AG08395 (cell line): ENCODE measurements around the gene NAXD.
"Not testable (repeated sequence)": the region's sequence is repeated elsewhere in the genome, so short reads cannot be mapped to it uniquely, and the experiment has no call there.

ENCODE experiments used
- DNase-seq: peaks from one replicate; pipeline ENCODE4 v3.0.0; 2012; ENCODE audit warnings: mixed read lengths, low spot score

The NAXD gene

DNA sequence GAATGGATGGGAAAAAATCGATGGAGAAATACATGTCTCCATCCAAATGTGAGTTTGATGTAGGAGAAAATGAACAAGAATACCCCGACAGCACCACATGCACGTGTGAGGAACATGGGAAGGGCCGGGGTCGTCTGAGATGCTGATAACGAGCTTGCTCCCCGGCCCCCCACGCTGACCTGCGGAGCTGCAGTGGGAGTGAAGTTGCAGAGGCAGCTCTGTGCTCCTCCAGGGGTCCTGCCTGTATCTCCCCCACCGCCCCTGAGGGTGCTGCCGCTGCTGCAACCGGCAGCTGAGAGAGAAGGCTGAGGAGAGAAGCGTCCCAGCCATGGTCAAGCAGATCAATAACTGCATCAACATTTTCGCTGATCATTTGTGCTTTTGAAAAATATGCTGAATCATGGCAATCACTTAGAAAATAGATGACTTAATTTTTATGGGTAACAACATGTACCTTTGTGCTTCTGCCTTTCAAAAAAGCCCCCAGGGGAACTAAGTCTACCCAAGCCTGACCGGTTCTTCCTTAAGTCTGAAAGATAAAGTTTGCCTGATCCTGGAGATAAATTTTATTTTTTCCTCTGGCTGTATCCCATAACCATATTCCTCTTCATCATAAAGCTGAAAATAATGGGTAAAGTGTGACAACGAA is 18.2 kb upstream of the NAXD start:
- no peak for DNase-seq

DNA sequence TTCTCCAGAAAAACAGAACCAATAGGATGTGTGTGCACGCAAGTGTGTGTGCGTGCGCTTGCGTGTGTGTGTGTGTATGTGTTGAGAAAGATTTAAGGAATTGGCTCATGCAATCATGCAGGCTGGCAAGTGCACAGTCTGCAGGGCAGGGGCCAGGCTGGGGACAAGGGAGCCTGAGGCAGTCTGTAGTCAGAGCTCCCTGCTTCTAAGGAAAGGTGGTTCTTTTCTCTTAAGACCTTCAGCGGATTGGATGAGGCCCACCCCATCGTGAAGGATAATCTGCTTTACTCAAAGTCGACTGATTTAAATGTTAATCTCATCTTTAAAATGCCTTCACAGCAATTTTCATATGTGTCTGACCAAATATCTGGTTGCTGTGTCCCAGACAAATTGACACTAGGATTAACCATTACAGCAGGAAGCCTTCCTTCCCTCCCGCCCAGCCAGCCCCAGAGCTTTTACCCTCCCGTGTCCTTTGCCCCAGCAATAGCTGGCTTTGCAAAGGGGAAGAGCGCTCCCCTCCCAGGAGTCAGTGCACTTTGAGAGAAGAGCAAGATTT is 15.0 kb upstream of the NAXD start:
- no peak for DNase-seq

DNA sequence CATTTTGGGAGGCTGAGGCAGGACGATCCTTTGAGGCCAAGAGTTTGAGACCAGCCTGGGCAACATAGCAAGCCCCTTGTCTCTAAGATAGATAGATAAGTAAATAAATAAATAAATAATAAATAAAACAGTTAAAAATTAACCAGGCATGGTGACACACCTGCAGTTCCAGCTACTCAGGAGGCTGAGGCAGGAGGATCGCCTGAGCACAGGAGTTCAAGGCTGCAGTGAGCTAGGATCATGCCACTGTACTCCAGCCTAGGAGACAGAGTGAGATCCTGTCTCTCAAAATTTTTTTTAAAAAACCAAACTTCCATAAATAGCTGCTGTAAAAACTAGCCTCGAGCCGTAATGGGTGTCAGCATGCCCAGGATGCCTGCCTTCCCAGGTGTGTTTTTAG is 14.4 kb upstream of the NAXD start:
- DNase-seq, result no peak

DNA sequence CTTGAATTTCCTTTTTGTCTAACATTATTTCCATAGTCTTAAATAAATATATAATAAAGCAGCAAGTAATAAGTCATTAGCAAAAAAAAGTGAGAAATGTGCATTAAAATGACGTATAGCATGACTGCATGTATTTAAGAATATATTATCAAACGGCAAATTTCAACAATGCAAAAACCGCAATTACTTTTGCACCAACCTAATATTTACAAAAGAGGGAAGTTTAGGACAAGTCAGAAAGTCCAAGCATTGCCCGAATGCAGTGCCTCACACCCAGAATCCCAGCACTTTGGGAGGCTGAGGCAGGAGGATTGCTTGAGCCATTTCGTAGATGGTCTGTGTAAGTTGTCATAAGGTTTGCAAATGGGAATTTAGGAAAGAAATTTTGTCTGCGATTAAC is 10.2 kb upstream of the NAXD start:
- DNase-seq, result no peak

DNA sequence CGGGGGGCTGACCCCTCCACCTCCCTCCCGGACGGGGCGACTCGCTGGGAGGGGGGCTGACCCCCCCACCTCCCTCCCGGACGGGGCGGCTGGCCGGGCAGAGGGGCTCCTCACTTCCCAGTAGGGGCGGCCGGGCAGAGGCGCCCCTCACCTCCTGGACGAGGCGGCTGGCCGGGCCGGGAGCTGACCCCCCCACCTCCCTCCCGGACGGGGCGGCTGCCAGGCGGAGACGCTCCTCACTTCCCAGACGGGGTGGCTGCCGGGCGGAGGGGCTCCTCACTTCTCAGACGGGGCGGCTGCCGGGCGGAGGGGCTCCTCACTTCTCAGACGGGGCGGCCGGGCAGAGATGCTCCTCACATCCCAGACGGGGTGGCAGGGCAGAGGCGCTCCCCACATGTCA is 9.1 kb upstream of the NAXD start:
- not testable (repeated sequence) for DNase-seq

DNA sequence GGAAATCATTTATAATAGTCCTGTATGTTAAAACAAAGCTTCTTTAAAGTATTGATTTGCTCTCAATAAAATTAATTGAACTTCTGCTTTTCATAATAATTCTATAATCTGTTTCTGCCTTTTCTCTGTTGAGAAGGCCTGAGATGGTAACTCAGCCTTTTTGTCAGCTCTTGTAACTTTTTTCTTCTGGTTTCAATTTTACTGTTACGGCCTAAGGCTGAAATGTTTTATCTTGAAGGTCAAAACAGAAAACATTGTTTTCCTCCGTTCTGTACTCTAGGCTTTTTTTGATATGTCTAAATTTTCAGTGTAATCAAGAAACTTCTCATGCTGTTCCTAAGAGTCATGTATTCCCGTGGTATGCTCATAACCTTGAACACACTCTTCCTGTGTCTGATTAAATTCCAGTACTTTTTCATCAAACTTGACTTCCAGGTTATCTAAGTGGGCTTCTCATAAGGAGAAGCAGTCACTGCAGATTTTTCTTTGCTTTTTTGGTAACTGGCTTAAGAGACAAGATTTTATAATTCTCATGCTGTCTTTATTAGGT is 7.6 kb upstream of the NAXD start:
- no peak for DNase-seq

DNA sequence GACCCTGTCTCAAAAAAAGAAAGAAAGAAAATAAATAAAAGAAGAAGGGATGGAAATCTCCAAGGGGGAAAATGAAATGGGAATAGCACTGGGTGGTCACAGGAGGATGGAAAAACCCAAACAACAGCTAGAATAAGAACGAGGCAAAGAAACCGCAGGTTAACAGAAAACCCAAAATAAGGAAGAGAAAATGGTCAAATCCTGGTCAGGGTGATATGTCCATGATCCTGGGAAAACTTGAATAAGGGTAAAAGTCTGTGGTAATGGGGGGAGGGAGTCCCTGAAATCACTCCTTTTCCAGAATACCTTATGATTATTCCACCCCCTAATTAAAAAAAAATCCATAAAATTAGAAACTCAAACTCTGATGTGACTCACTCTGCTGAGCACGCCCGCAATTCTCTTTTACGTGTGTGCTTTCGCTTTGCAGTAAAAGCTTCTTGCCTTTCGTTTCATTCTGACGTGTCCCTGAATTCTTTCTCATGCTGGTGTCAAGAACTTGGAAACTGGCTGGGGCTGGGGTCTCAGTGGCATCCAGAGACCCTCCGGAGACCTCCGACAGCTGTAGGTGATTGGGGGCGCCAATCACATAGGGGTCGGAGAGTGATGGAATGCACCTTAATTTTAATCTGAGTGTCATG is 4.3 kb upstream of the NAXD start:
- DNase-seq, result no peak

DNA sequence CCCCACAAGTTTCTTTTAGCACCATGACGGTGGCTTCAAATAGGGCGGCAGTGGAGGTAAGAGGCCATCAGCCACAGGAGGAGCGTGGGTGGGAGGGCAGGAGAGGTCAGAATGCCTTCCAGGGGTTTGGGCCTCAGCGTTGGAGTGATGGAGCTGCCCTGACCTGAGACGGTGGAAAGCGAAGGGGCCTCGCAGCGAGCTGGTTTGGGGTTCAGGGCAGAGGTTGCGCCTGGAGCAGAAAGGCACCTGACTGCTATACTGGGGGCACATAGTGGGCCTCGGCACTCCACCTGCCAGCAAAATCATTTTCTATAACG is 382 bp upstream of the NAXD start:
- DNase-seq, result no peak

DNA sequence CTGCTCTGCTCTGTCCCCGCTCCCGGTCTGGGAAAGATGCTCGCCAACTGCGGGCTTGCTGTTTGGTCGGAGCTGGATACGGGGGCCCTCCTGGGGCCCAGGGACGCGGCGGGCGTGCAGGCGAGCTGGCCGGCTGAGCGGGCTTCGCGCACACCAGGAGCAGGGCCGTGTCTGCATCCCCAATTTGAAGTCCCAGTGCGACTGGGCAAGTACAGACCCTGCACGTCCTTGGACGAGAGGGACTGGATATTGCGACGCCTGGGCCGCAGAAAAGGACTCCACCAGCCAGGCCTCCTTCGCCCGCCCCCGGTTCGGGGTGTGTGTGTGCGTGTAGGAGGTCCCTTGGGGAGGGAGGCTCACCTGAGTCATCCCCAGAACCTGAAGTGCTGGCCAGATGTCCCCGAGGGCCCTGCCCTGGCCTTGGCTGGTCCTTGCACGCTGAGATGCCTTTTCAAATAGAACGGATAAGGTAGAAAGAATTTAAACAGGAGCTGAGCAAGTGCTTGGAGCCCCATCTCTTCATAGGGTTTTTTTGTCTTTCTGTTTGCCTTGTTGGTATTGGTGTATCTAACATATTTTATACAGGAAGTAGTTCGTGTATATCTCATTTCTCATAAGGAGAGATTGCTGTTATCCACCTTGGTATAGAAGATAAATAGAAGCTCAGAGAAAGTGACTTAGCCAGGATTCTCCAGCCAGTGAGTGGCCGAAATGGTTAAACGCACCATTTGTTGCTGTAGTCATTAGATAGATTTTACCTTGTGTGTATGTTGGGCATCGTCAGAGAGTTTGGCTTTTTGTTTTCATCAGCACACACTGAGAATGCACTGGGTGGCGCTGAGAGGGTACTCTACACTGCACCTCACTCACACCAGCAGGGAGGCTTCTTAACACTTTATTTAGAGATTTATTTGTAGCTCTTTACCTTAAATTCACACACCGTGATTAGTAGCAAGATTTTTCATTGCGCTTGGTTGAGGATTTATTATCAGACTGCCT is 1.1 kb downstream of the NAXD start:
- DNase-seq, result peak; percentile 75

DNA sequence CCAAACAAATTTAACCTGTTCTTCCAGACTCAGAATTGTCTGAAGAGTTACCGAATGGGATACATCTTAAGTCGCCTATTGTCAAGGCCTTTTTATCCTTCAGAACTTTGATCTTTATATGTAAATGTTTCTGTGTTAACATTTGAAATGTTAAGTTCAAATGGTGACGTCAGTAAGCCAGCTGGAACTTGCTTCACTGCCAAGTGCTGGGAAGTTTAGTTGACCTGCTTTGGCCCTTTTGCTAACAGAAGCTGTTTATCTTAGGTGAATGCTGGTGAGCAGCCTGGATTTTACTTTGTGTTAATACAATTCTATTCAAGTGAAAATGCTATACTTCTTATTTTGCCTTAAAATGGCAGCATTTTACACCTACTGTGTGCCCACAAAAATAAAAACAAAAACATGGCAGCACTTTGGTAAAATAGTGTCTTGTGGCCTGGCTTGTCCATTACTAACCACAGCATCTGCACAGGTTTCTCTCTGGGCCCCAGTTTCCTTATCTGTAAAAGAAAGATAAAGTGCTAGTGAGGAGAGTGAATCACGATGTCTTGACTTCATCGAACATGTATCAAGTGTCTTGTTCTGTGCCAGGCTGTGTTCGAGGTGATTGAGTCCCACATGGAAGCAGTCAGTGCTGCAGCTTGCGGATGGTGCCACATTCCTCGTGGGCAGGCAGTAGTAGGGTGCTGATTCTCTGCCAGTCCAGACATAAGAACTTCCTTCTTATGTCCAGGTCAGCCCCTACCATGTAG is 2.2 kb downstream of the NAXD start:
- DNase-seq, result peak; percentile 44

DNA sequence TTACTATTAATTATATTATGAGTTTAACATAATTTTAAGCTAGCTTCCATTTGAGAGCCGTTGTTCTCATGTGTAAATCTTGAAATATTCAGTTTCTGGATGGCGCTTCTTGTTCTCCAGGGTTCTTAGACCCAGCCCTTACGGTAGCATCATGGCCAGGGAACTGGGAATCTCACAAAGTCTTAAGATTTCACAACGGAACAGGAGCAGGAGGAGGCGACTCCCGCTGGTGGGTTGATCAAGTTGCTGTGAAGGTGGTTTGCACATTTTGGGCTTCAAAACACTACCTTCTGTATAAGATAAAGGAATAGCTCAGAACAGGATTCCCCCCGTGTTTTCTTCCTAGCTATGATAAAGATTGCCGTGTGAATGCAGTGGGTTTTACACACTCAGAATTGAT is 2.8 kb downstream of the NAXD start:
- no peak for DNase-seq

DNA sequence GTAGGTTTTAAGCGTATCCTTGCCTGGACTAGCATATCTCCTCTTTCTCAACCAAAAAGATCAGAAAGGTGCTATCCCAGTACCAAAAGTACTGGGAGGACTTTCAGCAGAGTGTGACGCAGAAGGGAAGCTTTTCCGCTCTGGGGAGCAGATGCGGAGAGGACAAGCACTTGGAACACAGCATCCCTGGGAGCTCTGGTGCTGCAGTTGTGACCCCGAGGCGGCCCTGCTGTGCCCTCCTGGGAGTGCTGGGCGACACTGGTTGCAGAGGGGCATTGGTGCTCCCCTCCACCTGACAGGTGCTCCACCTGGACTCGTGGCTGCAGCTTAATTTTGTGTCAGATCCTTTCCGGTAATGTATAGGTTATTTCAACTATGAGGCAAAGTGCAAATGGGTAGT is 3.4 kb downstream of the NAXD start:
- DNase-seq, result no peak

DNA sequence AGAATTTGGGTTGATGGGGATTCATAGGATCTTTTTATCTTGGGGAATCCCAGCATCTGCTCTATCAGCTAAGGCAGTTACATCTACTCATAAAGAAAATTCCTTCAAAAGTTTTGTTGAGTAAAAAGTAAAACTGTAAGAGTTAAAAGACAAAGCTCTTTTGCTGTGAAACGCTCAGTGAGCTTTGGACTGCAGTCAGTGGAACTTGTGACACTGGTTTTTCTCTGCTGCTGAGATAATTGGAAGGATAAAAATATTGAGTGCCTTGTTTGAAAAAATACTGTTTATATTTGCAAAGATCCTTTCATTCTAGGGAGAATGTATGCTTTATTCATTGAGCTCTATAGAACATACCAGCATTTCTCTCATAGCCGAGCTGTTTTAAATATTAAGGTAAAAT is 5.3 kb downstream of the NAXD start:
- no peak for DNase-seq

DNA sequence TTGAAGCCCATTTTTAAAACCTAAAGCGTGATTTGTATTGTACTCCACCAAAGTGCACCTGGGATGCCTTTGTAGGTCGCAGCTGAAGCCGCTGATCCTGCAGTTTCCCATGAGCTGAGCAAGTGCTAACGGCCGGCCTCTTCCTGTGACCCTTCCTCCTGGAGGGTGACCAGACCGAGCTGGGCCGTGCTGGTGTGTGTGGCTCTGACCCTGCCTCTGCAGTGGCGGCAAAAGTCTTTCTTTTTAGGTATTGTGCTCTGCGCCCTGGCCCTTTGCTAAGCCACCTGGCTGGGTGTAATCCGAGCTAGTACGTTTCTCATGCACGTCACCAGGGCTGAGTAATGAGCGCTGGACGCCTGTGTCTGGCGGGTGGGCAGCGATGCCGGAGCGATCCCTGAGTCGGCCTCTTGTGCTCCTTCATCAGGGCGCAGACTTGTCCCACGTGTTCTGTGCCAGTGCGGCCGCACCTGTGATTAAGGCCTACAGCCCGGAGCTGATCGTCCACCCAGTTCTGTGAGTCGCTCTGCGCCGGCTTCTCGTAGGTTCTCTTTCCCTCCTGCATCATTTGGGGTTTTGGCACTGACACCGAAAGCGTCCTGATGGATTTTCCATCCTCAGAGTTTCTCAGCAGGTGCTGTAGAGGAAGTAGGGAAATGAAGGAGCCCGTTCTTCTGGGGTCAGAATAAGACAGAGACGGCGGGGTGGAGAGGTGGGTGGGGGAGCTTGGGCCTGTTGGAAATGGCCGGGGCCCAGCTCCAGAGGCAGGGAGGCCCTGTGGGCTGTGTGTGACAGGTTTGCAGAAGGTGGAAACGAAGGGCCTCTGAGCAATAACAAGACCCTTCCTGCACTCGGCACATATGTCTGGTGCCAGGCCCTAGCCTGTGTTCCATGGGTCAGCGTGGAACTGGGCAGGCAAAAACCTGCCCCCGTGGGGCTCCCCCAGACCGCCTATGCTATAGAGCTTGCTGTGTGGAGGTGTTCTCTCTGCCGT is 9.7 kb downstream of the NAXD start:
- no peak for DNase-seq

DNA sequence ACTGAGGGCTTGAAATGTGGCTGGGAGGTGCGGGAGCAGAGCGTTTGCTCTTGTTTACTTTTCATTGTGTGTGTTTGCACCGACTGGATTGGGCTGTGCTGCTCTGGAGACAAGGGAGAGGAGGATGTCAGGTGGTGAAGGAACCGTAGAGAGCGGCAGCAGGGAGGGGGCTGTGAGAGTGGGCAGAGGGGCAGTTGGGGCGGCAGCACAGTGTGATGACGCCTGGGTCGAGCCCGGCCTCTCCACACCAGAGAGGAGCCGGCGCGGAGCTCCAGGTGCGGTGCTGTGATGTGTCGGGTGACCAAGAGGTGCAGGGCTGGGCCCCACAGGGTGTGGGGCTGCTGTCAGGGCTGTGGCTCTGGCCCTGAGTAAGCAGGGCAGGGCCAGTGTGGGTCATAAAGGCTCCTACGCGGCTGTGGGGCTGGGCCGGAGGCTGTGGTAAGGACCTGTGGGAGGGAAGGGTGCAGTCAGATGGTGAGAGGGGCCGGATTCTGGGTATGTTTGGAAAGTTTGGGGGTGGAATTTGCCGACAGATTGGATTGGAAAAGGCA is 10.5 kb downstream of the NAXD start:
- DNase-seq, result no peak

DNA sequence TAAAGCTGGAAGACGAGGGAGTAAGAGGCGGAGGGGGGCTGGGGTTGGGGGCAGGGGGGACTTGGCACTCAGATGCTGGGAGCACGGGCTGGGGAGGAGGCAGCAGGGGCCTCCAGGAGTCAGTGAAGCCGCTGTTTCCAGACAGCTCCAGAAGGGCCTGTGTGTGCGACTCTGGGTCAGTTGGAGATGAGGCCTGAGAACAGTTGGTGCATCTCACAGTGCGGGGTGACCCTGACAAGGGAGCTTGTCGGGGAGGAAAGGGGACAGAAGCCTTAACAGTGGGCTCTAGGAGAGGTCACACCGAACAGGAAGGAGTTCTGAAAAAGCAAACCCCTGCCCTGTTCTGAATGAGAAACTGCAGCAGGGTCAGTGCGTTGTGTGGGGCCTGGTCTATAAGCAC is 11.2 kb downstream of the NAXD start:
- no peak for DNase-seq

DNA sequence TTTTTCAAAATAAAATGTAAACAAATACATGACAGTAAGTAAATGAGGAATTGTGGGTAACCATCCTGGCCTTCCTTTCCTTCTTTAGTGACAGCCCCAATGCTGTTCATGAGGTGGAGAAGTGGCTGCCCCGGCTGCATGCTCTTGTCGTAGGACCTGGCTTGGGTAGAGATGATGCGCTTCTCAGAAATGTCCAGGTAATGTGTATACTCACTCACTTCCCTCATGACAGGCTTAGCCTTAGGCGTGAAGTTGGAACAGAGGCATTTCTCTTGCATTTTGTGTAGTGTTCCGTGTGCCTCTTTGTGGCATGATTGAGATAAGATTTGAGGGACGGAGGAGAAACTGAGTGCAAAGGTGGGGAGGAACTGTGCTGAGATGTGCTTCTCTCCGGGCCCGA is 12.0 kb downstream of the NAXD start:
- DNase-seq, result no peak

DNA sequence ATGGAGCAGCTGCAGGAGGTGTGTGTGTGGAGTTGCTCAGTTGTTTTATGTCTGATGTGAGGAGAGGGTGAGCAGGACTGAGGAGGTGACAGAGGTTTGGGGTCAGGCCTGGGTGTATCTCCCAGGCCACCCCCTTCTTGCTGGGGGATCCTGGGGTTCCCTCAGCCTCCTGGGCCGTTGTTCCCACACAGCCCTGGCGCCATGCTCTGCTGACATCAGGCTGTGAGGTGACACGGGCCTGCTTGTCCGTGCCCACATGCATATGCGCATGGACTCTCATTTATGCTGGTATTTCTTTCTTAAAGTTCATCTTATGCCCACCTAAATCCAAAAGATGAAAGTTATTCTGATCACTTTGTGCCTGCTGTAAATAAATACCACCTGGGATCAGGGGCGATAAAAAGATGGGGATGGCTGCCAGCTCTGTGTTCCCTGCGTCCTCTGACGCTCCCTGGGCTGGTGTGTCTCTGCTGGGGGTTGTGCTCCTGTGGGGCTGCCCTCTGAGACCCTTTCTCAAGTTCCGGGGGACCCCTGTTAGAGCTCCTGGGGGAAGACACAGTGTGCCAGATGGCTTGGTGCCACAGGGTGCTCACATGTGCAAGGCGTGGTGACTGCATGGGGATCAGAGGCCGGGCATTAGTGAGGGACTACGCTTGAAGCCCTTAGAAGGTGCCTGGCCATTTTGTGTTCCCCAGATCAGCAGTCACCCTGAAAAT is 12.6 kb downstream of the NAXD start:
- DNase-seq, result no peak

DNA sequence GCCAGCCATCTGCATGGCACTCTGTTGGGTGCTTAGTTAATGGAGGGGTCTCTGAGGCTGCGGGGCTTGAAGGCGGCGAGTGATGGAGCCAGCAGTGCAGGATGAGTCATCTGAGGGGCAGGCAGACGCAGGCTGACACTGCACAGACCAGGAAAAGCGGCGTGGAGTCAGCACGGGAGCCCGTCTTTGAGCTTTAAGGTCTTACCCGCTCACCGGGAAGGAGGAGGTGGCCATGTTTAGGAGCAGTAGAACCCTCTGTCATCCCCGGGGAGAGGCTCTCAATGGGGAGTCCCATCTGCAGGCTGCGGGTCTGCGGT is 13.1 kb downstream of the NAXD start:
- DNase-seq, result no peak
